ENCODE results near the gene FGF2.
A peak's percentile ranks its signal among the peaks of the same experiment; 100 is the strongest.

Gene FGF2

DNA sequence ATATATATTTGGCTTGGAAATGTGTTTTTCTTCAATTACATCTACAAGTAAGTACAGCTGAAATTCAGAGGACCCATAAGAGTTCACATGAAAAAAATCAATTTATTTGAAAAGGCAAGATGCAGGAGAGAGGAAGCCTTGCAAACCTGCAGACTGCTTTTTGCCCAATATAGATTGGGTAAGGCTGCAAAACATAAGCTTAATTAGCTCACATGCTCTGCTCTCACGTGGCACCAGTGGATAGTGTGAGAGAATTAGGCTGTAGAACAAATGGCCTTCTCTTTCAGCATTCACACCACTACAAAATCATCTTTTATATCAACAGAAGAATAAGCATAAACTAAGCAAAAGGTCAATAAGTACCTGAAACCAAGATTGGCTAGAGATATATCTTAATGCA, 69.6 kb downstream of the FGF2 start:
- H3K4me3 ChIP-seq (ENCODE audit: control insufficient read depth, low read depth, low read length), result no peak overlapping the region

DNA sequence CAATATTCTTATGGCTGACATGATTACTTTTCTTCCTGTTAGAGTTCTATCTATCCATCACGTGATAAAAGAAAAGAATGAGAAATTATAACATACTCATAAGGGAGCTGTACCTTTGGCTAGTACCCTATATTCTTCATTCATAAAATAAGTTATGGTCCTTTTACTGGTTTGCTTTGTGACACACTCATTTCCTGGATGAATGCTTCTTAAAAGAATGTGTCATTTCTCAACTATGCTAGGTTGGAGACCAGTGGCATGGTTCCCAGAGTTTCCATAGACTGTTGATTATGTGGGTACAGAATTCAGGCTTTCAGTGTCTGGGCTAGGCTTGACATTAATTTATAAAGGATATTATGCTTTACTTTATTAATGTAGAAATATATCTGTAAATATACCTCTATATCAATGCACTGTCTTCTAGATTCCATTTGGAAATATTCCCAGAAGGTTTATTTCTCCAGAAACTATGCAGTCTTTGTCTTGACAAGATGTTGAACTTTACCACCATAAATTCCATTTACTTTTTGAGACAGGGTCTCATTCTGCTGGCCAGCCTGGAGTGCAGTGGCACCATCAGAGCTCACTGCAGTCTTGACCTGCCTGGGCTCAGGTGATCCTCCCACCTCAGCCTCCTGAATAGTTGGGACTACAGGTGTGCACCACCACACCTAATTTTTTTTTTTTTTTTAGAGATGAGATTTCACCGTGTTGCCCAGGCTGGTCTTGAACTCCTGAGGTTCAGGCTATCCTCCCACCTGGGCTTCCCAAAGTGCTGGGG, 71.9 kb downstream of the FGF2 start:
- peak; percentile 77 for DNase-seq (ENCODE audit: low read depth)
- TF ChIP-seq, protein P1, sequence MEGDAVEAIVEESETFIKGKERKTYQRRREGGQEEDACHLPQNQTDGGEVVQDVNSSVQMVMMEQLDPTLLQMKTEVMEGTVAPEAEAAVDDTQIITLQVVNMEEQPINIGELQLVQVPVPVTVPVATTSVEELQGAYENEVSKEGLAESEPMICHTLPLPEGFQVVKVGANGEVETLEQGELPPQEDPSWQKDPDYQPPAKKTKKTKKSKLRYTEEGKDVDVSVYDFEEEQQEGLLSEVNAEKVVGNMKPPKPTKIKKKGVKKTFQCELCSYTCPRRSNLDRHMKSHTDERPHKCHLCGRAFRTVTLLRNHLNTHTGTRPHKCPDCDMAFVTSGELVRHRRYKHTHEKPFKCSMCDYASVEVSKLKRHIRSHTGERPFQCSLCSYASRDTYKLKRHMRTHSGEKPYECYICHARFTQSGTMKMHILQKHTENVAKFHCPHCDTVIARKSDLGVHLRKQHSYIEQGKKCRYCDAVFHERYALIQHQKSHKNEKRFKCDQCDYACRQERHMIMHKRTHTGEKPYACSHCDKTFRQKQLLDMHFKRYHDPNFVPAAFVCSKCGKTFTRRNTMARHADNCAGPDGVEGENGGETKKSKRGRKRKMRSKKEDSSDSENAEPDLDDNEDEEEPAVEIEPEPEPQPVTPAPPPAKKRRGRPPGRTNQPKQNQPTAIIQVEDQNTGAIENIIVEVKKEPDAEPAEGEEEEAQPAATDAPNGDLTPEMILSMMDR (IDR thresholded peaks at IDR 0.05; ENCODE audit: control insufficient read depth, insufficient read depth, low read depth, low read length, missing control alignments), result no peak
- no peak overlapping the region for H3K4me3 ChIP-seq (ENCODE audit: control insufficient read depth, low read depth, low read length)

More for the DNA sequence above, 69.6 kb downstream of the FGF2 start:
- TF ChIP-seq, protein P1 (IDR thresholded peaks at IDR 0.05; ENCODE audit: control insufficient read depth, insufficient read depth, low read depth, low read length, missing control alignments), result no peak
- DNase-seq (ENCODE audit: low read depth), result no peak

DNA sequence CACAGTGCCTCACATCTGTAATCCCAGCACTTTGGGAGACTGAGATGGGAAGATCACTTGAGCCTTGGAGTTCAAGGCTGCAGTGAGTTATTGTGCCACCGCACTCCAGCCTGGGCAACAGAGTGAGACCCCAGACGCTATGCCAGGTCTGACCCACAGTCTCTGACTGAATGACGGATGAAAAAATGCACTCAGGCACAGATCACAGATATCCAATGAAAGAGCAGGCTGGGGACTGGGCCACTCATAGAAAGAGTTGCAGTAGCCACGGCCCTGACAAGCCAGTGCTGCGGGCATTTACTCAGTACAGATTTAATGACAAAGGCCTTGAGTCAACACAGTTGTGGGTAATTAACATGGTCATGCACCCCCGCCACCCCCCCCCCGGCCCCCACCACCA, 73.1 kb downstream of the FGF2 start:
- no peak overlapping the region for H3K4me3 ChIP-seq (ENCODE audit: control insufficient read depth, low read depth, low read length)
- DNase-seq (ENCODE audit: low read depth), result no peak
- TF ChIP-seq, protein P1 (IDR thresholded peaks at IDR 0.05; ENCODE audit: control insufficient read depth, insufficient read depth, low read depth, low read length, missing control alignments), result no peak

DNA sequence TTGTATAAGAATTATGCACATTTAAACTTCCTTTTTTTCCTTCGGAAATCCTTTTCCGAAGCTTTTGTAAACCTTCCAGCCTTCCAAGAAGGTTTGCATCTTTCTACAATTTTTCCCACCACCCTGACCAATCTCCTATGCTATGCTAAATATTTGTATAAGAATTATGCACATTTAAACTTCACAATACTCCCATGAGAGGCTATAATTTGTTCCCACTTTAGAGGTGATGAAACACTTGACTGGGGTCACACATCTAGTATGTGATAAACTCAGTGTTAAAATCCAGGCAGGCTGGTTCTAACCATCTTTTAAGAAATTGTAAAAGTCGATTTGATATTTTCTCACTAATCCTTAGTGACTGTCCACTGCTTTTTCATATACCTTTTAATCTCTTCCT, 73.7 kb downstream of the FGF2 start:
- H3K4me3 ChIP-seq (ENCODE audit: control insufficient read depth, low read depth, low read length), result no peak overlapping the region
- no peak for DNase-seq (ENCODE audit: low read depth)
- TF ChIP-seq, protein P1 (IDR thresholded peaks at IDR 0.05; ENCODE audit: control insufficient read depth, insufficient read depth, low read depth, low read length, missing control alignments), result no peak

DNA sequence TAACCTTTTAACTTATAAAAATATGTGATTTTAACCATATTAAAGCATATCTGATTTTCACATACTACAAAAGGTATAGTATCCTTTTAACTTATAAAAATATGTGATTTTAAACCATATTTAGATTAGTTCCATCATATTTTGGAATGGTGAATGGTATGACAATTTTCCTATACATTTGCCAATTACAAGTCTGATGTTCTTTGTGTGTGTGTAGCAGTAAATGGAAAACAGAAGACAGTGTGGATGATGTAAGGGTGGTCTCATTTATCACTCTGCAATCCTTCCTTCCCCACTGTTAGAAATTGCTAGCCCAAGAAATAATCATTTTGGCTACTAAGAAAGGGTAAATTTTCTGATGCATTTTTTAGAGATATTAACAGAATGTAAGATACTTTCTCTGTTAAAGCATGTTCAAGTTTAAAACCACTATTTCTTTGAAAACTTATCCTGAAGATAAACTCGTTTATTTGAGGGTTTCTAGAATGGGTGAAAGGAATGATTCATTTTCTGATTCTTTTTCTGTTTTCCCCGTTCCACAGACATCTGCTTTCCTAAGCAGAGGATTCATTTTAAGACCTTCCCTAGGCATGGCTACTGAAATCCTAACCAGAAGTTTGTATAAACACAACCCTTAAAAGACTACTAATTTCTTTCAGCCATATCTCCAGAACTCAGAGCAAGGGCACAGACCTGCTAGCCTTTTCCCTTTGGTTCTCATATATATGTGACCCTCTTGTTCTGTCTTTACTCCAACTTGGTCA, 74.8 kb downstream of the FGF2 start:
- no peak overlapping the region for H3K4me3 ChIP-seq (ENCODE audit: control insufficient read depth, low read depth, low read length)
- no peak for DNase-seq (ENCODE audit: low read depth)
- TF ChIP-seq, protein P1 (IDR thresholded peaks at IDR 0.05; ENCODE audit: control insufficient read depth, insufficient read depth, low read depth, low read length, missing control alignments), result no peak

DNA sequence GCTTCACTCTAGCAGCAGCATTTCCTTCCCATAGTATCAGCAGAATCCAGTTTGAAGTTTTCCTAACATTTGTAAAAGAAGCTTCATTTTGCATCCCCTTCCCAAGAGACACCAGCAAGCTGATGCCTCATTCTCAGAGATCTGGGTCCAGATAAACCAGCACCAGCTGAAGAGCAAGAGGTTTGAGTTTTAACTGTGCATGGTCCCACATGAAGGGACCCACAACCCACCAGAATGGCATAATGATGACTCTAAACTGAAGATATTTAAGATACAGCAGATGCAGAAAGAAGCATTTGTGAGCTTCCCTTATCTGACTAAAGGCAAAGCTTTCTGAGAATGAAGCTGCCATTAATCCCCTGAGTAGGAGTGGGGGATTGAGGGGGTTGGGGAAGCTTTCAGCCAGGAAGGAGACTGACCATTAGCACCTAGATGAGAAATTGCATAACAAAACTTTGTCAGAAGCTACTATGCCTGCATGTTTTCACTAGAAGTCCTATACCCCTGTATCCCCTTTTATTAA, 77.2 kb downstream of the FGF2 start:
- TF ChIP-seq, protein P1 (IDR thresholded peaks at IDR 0.05; ENCODE audit: control insufficient read depth, insufficient read depth, low read depth, low read length, missing control alignments), result no peak
- no peak overlapping the region for H3K4me3 ChIP-seq (ENCODE audit: control insufficient read depth, low read depth, low read length)
- no peak for DNase-seq (ENCODE audit: low read depth)

Data from AG09309 (cell line).